ENCODE results near the gene AKAP13.

AKAP13 gene

GRCh38 chr15:85606738-85607137, 226.3 kb downstream of the AKAP13 start:
- ATAC-seq, result no peak
- H3K36me3 Mint-ChIP-seq, result peaks cover 35% of the 10 kb centered on the region
- no peaks in the 10 kb centered on the region for H3K9me3 Mint-ChIP-seq
- DNase-seq (ENCODE audit: low spot score in 2 of 2), result no peak
- no peak overlapping the region for H3K27ac Mint-ChIP-seq
- no peak overlapping the region for H3K4me3 Mint-ChIP-seq
- peaks cover 24% of the 10 kb centered on the region for H3K4me1 Mint-ChIP-seq

GRCh38 chr15:85607141-85607806, 226.9 kb downstream of the AKAP13 start:
- ATAC-seq, result peak; percentile 93
- Mint-ChIP-seq H3K4me3 (no peak overlapping the region), H3K36me3 (peaks cover 36% of the 10 kb centered on the region), H3K9me3 (no peaks in the 10 kb centered on the region), H3K27ac (no peak overlapping the region), H3K4me1 (peaks cover 26% of the 10 kb centered on the region)
- no peak for DNase-seq (ENCODE audit: low spot score in 2 of 2)

- no peak overlapping the region for H3K4me3 Mint-ChIP-seq
- no peaks in the 10 kb centered on the region for H3K9me3 Mint-ChIP-seq
- H3K4me1 Mint-ChIP-seq, result peaks cover 22% of the 10 kb centered on the region
- peaks cover 36% of the 10 kb centered on the region for H3K36me3 Mint-ChIP-seq
- DNase-seq (ENCODE audit: low spot score in 2 of 2) (no peak), ATAC-seq (peak; percentile 27)
- no peak overlapping the region for H3K27ac Mint-ChIP-seq
These were observed 227.4 kb downstream of the AKAP13 start for GRCh38 chr15:85607842-85608241.

DNA sequence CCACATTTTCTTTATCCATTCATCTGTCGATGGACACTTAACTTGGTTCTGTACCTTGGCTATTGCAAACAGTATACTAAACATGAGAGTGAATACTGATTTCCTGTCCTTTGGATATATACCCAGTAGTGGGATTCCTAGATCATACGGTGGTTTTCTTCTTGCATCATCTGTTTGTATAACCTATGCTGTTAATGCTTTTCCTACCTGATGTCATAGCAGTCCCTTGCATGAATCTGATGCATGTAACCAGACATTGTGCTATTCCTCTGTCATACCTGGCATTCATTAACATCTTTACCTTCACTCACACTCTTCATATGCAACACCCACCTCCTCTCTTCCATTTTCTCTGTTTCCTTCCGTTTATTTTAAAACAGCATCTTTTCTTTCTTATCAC, 229.1 kb downstream of the AKAP13 start:
- Mint-ChIP-seq H3K4me3 (no peak overlapping the region), H3K4me1 (peaks cover 12% of the 10 kb centered on the region), H3K36me3 (peaks cover 27% of the 10 kb centered on the region), H3K27ac (no peak overlapping the region), H3K9me3 (no peaks in the 10 kb centered on the region)
- no peak for DNase-seq (ENCODE audit: low spot score in 2 of 2)
- ATAC-seq, result no peak

DNA sequence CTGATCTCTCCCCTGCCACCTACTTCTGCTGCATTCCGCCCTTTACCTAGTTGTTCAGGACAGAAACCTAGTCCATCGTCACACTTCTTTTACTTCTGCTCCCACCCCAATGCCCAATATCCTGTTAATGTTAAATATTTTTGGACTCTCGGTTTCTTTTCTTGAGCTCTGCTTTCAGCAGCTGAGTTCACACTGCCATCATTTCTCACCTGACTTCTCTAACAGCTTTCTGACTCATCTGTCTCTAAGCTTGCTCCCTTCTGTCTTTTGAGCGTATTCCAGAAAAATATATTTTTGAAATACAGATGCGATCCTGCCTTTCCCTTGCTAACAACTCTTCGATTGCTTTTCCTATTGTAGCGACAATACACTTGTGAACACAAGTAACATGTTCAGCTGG, 231.0 kb downstream of the AKAP13 start:
- Mint-ChIP-seq H3K4me3 (no peak overlapping the region), H3K9me3 (no peaks in the 10 kb centered on the region), H3K4me1 (peaks cover 12% of the 10 kb centered on the region), H3K36me3 (peaks cover 12% of the 10 kb centered on the region), H3K27ac (peak overlapping the region; percentile 27)
- no peak for DNase-seq (ENCODE audit: low spot score in 2 of 2)
- ATAC-seq, result no peak

DNA sequence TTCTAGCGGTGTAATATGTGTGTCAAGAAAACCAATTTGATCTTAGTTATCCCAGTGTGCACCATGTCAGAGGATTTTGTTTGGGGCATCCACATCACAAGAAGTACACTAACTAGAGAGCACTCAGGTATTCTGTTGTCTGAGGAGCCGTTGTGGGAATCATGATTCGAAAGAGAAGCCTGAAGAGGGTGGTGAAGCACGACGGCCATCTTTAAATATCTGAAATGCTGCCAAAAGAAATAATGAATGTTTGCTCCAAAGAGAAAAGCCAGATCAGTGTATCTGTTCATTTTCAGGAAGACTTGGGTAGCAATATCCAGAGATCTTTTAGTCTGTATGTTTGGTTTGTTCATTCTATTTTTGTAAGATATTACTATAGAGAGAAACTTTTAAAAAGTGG, 233.7 kb downstream of the AKAP13 start:
- no peak for ATAC-seq
- DNase-seq (ENCODE audit: low spot score in 2 of 2), result no peak

DNA sequence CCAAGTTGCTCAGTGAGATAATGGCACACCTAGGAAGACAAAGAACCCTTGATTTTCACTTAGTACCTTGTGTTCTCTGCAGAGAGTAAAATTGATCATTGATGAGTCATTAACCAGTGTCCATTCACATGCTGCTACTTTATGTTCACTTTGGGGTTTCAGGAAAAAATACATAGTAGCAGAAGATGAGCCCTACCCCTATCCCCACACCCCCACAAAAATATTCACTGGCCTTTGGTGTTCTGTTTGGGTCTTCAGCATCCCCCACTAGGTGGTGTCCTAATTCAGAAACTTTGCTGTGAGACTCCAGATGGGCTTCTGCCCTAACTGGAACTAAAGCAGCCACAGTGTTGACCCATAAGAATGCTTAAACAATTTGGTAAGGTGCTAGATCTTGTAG, 235.5 kb downstream of the AKAP13 start:
- no peaks in the 10 kb centered on the region for H3K9me3 Mint-ChIP-seq
- no peak for DNase-seq (ENCODE audit: low spot score in 2 of 2)
- peaks cover 9% of the 10 kb centered on the region for H3K36me3 Mint-ChIP-seq
- peaks cover 10% of the 10 kb centered on the region for H3K4me1 Mint-ChIP-seq
- peak; percentile 62 for ATAC-seq
- H3K27ac Mint-ChIP-seq, result no peak overlapping the region
- H3K4me3 Mint-ChIP-seq, result no peak overlapping the region

More for the DNA sequence above, 233.7 kb downstream of the AKAP13 start:
- Mint-ChIP-seq H3K9me3 (no peaks in the 10 kb centered on the region), H3K27ac (no peak overlapping the region), H3K36me3 (peaks cover 12% of the 10 kb centered on the region), H3K4me1 (peaks cover 12% of the 10 kb centered on the region), H3K4me3 (no peak overlapping the region)

DNA sequence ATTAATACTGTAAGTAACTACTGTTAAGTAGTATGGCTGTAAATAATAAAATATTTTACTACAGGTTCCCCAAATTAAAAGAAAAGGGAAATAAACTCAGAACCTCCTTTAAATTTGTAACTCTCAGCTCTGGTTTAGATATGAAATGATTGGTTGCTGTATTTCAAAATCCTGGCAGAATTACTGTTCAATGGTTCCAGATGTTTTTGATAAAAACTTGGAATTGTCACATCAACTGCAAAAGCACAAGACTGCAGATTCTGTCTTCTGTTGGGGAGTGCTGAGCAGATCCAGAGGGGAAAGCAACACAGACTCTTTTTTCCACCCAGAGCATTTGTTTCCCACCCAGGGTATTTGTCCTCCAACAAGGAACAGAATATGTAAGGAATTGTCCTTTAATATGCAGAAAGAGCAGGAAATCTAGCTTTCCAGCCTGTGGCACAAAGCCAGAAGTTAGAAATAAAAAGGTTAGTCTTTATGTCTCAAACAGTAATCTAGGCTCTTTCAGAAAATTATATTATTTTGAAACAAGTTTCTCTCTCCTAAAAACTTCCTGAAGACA, 236.2 kb downstream of the AKAP13 start:
- Mint-ChIP-seq H3K27ac (no peak overlapping the region), H3K36me3 (peaks cover 2% of the 10 kb centered on the region), H3K9me3 (no peaks in the 10 kb centered on the region), H3K4me3 (no peak overlapping the region), H3K4me1 (peaks cover 3% of the 10 kb centered on the region)
- DNase-seq (ENCODE audit: low spot score in 2 of 2) (no peak), ATAC-seq (no peak)

DNA sequence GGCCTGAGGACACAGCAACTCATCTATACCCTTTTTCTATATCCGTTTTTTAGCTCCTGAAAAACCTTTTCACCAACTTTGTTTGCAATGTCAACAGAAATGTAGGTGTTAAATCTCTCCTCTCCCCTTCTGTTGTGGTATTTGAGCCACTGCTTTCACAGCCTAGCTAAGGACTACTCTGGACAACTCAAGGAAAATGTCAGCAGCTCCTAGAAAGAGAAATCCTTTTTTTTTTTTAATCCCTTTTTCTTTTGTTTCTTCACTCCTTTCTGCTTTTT, 237.8 kb downstream of the AKAP13 start:
- H3K27ac Mint-ChIP-seq, result no peak overlapping the region

GRCh38 chr15:85618956-85619491, 238.6 kb downstream of the AKAP13 start:
- ATAC-seq (peak; percentile 91), DNase-seq (ENCODE audit: low spot score in 2 of 2) (peak; percentile 31 to 81)
- Mint-ChIP-seq H3K4me1 (peaks cover 18% of the 10 kb centered on the region), H3K36me3 (no peaks in the 10 kb centered on the region), H3K4me3 (no peak overlapping the region), H3K9me3 (no peaks in the 10 kb centered on the region), H3K27ac (no peak overlapping the region)

More for the DNA sequence above, 237.8 kb downstream of the AKAP13 start:
- Mint-ChIP-seq H3K9me3 (no peaks in the 10 kb centered on the region), H3K4me3 (no peak overlapping the region), H3K4me1 (peaks cover 10% of the 10 kb centered on the region), H3K36me3 (no peaks in the 10 kb centered on the region)
- DNase-seq (ENCODE audit: low spot score in 2 of 2) (no peak), ATAC-seq (no peak)

GRCh38 chr15:85619992-85620689, 239.7 kb downstream of the AKAP13 start:
- no peak overlapping the region for H3K4me3 Mint-ChIP-seq
- H3K36me3 Mint-ChIP-seq, result no peaks in the 10 kb centered on the region
- no peak for ATAC-seq
- no peaks in the 10 kb centered on the region for H3K9me3 Mint-ChIP-seq
- no peak overlapping the region for H3K27ac Mint-ChIP-seq
- DNase-seq (ENCODE audit: low spot score in 2 of 2), result no peak
- peaks cover 29% of the 10 kb centered on the region for H3K4me1 Mint-ChIP-seq

GRCh38 chr15:85620690-85621049, 240.3 kb downstream of the AKAP13 start:
- Mint-ChIP-seq H3K4me3 (no peak overlapping the region), H3K4me1 (peaks cover 34% of the 10 kb centered on the region), H3K9me3 (no peaks in the 10 kb centered on the region)

GRCh38 chr15:85621094-85621493, 240.7 kb downstream of the AKAP13 start:
- ATAC-seq, result peak; percentile 44
- Mint-ChIP-seq H3K4me3 (no peak overlapping the region), H3K4me1 (peaks cover 38% of the 10 kb centered on the region), H3K36me3 (peaks cover 8% of the 10 kb centered on the region), H3K9me3 (no peaks in the 10 kb centered on the region), H3K27ac (no peak overlapping the region)
- no peak for DNase-seq (ENCODE audit: low spot score in 2 of 2)

More at GRCh38 chr15:85620690-85621049, 240.3 kb downstream of the AKAP13 start:
- no peak overlapping the region for H3K27ac Mint-ChIP-seq
- H3K36me3 Mint-ChIP-seq, result peaks cover 4% of the 10 kb centered on the region
- no peak for ATAC-seq
- DNase-seq (ENCODE audit: low spot score in 2 of 2), result no peak

DNA sequence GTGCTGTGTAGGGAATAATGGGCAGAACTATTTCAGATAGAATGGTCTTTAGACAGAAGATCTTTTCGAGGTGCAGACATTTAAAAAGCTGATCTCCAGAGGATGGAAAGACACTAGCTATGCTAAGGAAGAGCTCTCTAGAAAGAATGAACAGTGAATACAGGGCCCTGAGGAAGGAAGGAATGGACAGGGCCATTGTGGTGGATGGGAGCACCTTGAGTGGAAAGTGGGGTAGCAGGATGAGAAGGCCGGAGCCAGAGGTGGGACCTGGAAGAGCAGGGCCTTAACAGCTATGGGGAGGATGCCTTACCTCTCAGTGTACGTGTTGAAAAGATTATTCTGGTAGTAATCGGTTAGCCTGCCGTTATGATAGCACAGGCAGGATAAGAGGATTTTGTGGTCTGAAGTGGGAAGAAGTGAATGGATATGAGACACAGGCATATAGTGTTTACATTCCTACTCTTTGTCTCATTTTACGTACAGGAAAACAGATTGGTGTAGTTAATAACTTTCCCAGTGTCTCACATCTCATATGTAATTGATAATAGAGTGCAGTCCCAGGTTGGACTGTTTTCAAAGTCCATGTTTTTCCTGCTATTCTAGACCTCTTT, 241.9 kb downstream of the AKAP13 start:
- Mint-ChIP-seq H3K4me3 (no peak overlapping the region), H3K27ac (no peak overlapping the region), H3K36me3 (peaks cover 20% of the 10 kb centered on the region), H3K4me1 (peaks cover 49% of the 10 kb centered on the region), H3K9me3 (no peaks in the 10 kb centered on the region)
- DNase-seq (ENCODE audit: low spot score in 2 of 2), result no peak
- ATAC-seq, result no peak

DNA sequence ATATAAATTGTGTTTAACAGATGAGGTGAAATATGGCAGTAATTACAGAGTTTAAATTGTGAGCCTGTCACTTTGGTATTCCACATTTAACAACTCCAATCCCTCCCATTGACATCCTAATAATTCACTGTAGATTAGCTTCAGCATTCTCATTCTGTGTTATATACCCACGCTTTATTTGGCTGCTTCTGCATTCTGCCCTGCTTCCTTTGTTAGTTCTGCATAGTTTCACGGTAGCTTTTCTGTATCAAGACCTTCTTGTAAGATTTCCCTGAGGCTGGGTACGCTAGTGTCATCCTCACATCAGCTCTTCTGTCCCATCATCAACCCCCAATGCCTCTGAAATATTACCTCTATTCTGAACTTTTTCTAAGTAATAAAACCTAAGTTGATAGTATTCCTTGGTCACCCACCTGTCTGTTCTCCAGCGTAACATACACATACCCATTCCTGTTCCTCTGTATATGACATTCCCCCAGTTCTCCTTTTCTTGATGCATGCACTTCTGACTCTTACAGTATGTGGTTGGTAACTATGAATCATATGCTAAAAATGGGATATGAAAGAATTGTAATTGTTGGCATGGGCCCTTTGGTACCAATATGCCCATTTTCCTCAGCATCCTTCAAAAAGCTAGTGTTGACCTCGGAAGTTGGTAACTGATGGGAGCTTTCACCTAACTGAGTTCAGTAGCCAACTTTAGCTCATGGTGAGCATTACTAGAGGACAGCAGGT, 243.1 kb downstream of the AKAP13 start:
- ATAC-seq (no peak), DNase-seq (ENCODE audit: low spot score in 2 of 2) (no peak)
- Mint-ChIP-seq H3K9me3 (no peaks in the 10 kb centered on the region), H3K4me1 (peaks cover 56% of the 10 kb centered on the region), H3K27ac (peak overlapping the region; percentile 90), H3K4me3 (no peak overlapping the region), H3K36me3 (peaks cover 22% of the 10 kb centered on the region)

Data from stimulated activated effector memory CD8-positive, alpha-beta T cell treated with anti-CD3 and anti-CD28 coated beads, Interleukin-12 subunit alpha, Interleukin-12 subunit beta, amount 100 ng/mL, for 72 hours (primary cell).